Measurements from ENCODE around the gene ANKRD42. TPM values are rescaled to one million over a fixed set of nuclear protein-coding genes. Genes with fewer than 3 reads are reported as not detected.
A peak's percentile ranks its signal among the peaks of the same experiment; 100 is the strongest.

The ANKRD42 gene
- total RNA-seq, 1 experiment from 2014 or later: 5.4 TPM

DNA sequence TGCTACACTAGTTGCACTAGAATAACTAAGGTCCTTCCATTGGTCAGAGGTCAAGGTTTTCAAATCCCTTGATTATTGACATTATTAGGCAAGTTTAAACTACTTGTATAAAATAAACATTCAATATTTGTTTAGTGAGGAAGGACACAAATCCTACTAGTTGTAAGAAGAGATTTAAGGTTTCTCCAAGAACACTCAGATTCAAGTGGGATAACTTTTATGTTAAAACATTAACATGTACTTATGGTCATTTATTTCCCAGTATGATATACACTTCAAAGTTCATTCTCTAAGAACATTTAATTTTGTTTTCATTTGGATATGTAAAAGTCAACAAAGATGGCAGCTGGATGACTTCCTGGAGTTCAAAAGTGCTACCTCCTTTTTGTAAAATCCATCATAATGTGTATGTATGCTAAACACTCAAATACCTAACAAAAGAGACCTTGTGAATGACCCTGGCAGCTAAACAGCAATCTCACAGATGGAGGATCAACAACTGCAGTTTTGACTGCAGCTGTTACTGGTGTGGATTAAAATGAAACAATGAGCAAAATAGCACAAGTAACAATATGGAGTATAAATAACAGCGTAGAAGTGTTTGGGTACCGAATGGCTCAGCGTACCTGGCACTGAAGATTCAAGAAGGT lies 91.1 kb downstream of the ANKRD42 start (continued):
- TF ChIP-seq CTCF (IDR thresholded peaks at IDR 0.05 in 2 of 3, conservative IDR thresholded peaks at IDR 0.05 in 1 of 3; ENCODE audit: borderline replicate concordance in 1 of 3, insufficient read depth in 1 of 3, low read depth in 2 of 3, low read length in 2 of 3): no peak
- no peak for TF ChIP-seq TCF7L2 (IDR thresholded peaks at IDR 0.05; ENCODE audit: borderline replicate concordance, extremely low read depth, insufficient read depth, insufficient read length)
- no peak for TF ChIP-seq ATF3 (IDR thresholded peaks at IDR 0.05)
- no peak for TF ChIP-seq MAX (IDR thresholded peaks at IDR 0.05)

GRCh38 chr11:83285151-83285770 lies 91.7 kb downstream of the ANKRD42 start:
- Histone ChIP-seq H3K9ac (ENCODE audit: low read length) (peak overlapping the region; percentile 76), H3K9me3 (ENCODE audit: control insufficient read depth in 1 of 2, insufficient read depth in 1 of 2, low read depth in 1 of 2, low read length in 2 of 2) (no peaks in the 10 kb centered on the region), H3K4me1 (ENCODE audit: control insufficient read depth in 1 of 2, insufficient read depth in 2 of 2, low read length in 2 of 2) (peaks cover 0 to 16% of the 10 kb centered on the region in 2 experiments; a peak in 2 of 4 replicates), H3K27me3 (ENCODE audit: insufficient read depth, low read length) (no peaks in the 10 kb centered on the region), H3K79me2 (ENCODE audit: insufficient read depth, low read length) (peaks cover 23% of the 10 kb centered on the region), H3K4me2 (ENCODE audit: low read length) (peak overlapping the region; percentile 80), H4K20me1 (ENCODE audit: insufficient read depth) (no peaks in the 10 kb centered on the region), H3K9me2 (ENCODE audit: insufficient read depth) (no peaks in the 10 kb centered on the region), H3K27ac (ENCODE audit: low read depth, low read length) (peak overlapping the region; percentile 69), H3K36me3 (ENCODE audit: control insufficient read depth in 1 of 2, insufficient read depth in 2 of 2, low read length in 2 of 2) (no peaks in the 10 kb centered on the region), H2AFZ (ENCODE audit: low read depth, low read length, poor library complexity, severe bottlenecking) (no peak overlapping the region), H3K4me3 (replicated peaks in 1 of 2; ENCODE audit: low read depth in 1 of 2, low read length in 2 of 2) (peak overlapping the region; percentile 56 to 63)
- ATAC-seq (peak; percentile 64), DNase-seq (ENCODE audit: low read depth, low spot score) (no peak)
- ChIA-PET POLR2A (interaction anchor here (0.9 to 1.2 kb wide), 3 partner anchors 129 to 385 kb away, joined by 3 to 4 read pairs (median 3); partner anchors contain the start of genes DDIAS, PCF11 and PRCP), CTCF (interaction anchor here (0.8 to 1.2 kb wide), 2 partner anchors 384 to 543 kb away, joined by 3 to 8 read pairs; partner anchors contain the start of genes DDIAS and PRCP), RAD21 (ENCODE audit: low non-redundant PET in 1 of 2, low total read pairs in 2 of 2, uncharacterized antibody in 2 of 2, unreplicated experiment in 2 of 2) (no interaction called here)
- TSS peak; percentile 55 for BruUV-seq (replicated peaks)
- 0 out of 2 replicates have a peak, but pooled peaks have one; percentile 24 for TF ChIP-seq ZFX (IDR thresholded peaks at IDR 0.05)
- TF ChIP-seq RAD21 (IDR thresholded peaks at IDR 0.05; ENCODE audit: low read depth): no peak
- no peak for TF ChIP-seq SP1 (IDR thresholded peaks at IDR 0.05; ENCODE audit: low read depth)
- no peak for TF ChIP-seq EZH2 (IDR thresholded peaks at IDR 0.05)
- intact Hi-C loops (cut with micrococcal nuclease): loop anchor here (1.0 kb wide), 1 partner anchor 92 kb away; the partner anchor contains the start of gene ANKRD42

Data from HCT116 (cell line).